Activated naive CD4-positive, alpha-beta T cell treated with anti-CD3 and anti-CD28 coated beads, Interleukin-2, amount 50 U/mL, for 16 hours (primary cell): ENCODE measurements around the gene NTN3.
A peak's percentile ranks its signal among the peaks of the same experiment; 100 is the strongest.

ENCODE experiments used
- DNase-seq: peaks from one replicate; pipeline ENCODE4 v3.0.0-alpha.2; 2020

The NTN3 gene

GRCh38 chr16:2497695-2498484 is 26.8 kb downstream of the NTN3 start:
- DNase-seq, result no peak

DNA sequence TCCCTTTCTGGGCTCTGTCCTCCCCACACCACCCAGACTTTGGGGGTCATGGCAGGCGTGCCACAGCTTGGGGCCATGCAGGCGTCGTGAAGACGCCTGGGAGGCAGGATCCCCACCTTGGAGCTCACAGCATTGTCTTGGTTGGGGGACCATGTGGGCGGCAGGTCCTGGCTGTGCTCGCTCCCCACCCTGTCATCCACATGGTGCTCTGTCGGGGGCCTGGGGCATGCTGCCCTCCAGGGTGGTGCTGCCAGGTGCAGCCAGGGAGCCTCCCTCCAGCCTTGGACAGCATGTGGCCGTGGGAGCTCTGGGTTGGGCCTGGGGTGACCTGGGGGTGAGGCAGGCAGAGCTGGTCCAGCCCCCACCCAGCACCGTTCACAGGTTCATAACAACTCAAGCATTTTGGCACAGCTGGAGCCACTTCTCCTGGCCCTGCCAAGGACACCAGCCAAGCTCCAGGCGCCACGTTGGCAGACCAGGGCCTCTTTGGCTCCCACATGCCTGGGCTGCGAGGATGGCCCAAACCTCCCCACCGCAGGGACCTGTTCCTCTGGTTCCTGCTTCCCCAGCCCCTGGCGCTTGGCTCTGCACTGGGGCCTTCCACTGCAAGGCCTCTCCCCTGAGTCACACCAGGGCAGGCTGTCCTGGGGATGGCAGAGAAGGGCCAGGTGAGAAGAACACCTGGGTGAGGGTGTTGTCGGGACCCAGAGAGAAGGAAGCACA is 27.6 kb downstream of the NTN3 start:
- DNase-seq, result no peak

- DNase-seq, result no peak
These were observed 28.4 kb downstream of the NTN3 start for GRCh38 chr16:2499454-2499853.

- no peak for DNase-seq
These were observed 28.9 kb downstream of the NTN3 start for GRCh38 chr16:2499890-2500429.

- no peak for DNase-seq
These were observed 29.4 kb downstream of the NTN3 start for GRCh38 chr16:2500430-2500917.

GRCh38 chr16:2500918-2501750 is 30.0 kb downstream of the NTN3 start:
- peak; percentile 81 for DNase-seq

DNA sequence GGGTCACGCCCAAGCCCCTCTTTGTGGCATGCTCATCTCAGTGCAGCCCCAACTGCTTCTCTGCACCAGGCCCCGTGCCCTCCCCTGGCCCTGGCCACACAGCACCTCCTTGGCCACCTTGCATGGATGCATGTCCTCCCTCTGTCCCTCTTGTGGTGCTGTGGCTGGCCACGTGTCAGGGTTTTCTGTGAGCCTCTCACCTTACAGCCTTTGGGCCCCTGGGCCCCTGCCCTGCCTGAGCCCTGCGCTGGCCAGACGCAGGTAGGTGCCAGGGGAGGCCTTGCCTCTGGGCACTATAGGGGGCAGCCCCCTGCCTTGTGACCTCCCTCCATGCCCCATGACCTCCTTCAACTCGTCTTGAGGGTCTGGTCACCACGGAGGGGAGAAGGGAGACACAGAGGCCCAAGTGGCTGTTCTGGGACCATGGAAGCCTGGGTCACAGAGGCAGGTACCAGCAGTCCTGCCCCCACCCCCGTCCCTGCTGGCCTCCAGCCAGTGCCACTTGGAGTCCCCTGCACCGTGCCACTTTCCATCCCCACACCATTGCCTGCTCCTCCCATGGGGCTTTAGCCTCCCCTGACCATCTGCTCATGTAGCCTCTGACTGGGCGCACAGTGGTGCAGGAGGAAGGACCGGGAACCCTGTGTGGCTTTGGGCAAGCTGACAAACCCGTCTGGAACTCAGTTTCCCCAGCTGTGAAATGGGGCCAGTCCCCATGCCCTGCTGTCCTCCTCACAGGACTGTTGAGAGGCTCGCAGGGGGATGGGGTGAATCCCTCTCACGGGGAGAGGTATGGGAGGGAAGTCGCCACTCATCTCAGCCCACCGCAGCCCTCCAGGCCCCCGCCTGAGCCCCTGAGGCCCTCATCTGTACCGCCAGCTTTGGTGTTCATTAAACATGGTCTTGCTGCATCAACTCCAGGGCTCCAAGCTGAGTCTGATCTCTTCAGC is 31.1 kb downstream of the NTN3 start:
- no peak for DNase-seq

DNA sequence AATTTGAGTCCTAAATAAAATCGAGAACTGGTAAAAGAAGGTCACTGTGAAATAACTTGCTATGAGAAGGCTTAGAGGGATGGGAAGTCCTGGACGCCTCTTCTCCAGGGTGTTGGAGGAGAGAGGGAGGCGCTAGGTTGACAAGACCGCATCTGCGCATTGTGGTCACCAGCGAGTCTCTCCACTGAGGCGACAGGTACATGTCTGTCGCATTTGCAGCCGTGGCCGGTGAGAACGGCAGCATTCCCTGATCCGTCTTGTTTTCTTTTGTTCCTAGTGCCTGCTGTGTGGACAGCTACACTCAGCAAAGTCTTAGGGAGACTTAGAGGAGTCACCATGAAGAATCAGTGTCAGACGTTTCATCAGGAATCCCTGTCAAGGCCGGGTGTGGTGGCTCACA is 34.6 kb downstream of the NTN3 start:
- DNase-seq, result no peak

GRCh38 chr16:2507052-2507659 is 36.1 kb downstream of the NTN3 start:
- DNase-seq, result no peak

GRCh38 chr16:2507665-2508064 is 36.6 kb downstream of the NTN3 start:
- no peak for DNase-seq

- DNase-seq, result no peak
These were observed 37.8 kb downstream of the NTN3 start for GRCh38 chr16:2508722-2509400.

- no peak for DNase-seq
These were observed 40.2 kb downstream of the NTN3 start for GRCh38 chr16:2511128-2511800.

DNA sequence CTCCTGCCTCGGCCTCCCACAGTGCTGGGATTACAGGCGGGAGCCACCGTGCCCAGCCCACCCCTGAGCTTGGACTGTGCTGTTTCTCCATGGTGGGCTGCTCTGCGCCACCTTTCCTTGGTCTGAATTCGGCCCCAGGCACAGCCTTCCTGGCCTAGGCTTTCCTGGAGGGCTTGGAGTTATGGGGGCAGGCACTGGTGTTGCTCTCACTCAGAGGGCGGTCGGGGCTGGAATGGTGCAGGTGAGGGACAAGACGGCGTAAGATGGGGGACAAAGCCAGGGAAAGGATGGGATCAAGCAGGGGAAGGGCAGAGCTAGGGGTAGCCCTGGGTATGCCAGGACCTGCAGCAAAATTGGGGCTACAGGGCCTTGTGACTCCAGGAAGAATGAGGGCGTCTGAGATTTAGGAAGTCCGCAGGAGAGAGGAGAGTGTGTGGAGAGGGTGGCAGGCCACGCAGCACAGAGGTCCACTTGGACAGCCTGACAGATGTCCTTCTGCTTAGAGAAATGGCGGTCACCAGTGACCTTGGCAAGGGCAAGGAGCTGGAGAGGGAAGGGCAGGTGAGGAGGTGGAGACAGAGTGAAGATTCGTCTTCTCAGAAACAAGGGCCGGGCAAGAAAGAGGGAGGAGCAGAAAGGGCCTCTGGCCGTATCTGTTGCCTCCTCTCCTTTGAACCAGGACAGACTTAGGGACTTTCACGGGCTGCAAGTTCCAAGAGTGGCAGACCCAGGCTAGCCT is 41.1 kb downstream of the NTN3 start:
- no peak for DNase-seq

DNA sequence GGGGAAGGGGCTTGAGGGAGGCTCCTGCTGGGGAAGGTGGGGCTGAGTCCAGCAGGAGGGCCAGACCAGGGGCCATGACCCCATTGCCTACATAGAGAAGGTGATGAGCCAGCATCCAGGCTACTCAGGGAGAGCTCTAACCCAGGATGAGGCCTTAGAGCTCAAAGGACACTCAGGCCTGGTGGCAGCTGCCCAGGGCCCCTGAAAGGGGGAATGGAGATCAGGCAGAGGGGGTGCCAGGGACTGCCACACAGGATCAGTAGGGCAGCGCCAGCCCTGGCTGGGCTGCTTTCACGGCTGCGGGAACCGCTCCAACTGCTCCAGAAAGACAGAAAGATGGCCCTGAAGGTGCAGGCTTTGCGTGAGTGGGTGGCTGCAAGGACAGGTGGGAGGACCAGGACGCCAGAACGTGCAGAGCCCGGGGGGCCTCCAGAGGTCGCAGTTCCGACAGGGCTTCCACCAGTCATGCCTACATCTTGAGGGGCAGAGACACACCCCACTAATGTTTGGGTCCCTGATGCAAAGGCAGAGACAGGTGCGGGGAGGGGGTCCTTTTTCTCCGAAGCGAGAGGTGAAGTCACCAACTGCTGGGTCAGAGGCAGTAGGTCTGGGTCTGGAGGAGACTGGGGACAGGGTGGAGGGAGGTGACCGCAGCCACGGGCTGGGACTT is 41.8 kb downstream of the NTN3 start:
- no peak for DNase-seq

GRCh38 chr16:2513405-2514332 is 42.6 kb downstream of the NTN3 start, which contains the start of gene ATP6V0C:
ATP6V0C (plus strand) TSS chr16:2513952; CDS start chr16:2514104, 152 bp downstream.
- DNase-seq, result peak; percentile 89

GRCh38 chr16:2514333-2515179 is 43.5 kb downstream of the NTN3 start:
- peak; percentile 36 for DNase-seq
